Loucy (cell line): Measurements from ENCODE around the gene UBE2G1.

Experiments used
- H2AFZ ChIP-seq: fragments of 200-600 bp; sonication (generic); 2 replicates; pipeline ENCODE4 v1.6.0; 2016; ENCODE audit warnings: antibody characterized with exemption, mild to moderate bottlenecking, low read length, moderate library complexity
- H3F3A ChIP-seq: fragments of 200-600 bp; 2 replicates; pipeline ENCODE4 v1.6.0; 2016; ENCODE audit warnings: antibody characterized with exemption, low read depth, mild to moderate bottlenecking
- H3K27me3 ChIP-seq: fragments of 200-600 bp; sonication (generic); 2 replicates; pipeline ENCODE4 v1.6.1; 2014; ENCODE audit warnings: low read length, mild to moderate bottlenecking; ENCODE audit not compliant: insufficient read depth, poor library complexity, severe bottlenecking
- H3K36me3 ChIP-seq: fragments of 200-600 bp; sonication (generic); 2 replicates; pipeline ENCODE4 v1.6.1; 2016; ENCODE audit warnings: low read length; ENCODE audit not compliant: insufficient read depth
- H3K4me1 ChIP-seq: fragments of 200-600 bp; sonication (generic); 2 replicates; pipeline ENCODE4 v1.5.1; 2014; ENCODE audit warnings: low read length, mild to moderate bottlenecking; ENCODE audit not compliant: insufficient read depth, poor library complexity, severe bottlenecking
- H3K4me2 ChIP-seq: fragments of 200-600 bp; sonication (generic); 2 replicates; pipeline ENCODE4 v1.6.0; 2014; ENCODE audit warnings: antibody characterized with exemption, low read length, low read depth, mild to moderate bottlenecking; ENCODE audit not compliant: poor library complexity, severe bottlenecking
- H3K4me3 ChIP-seq: fragments of 200-600 bp; sonication (generic); 2 replicates; pipeline ENCODE4 v1.5.1; 2014; ENCODE audit warnings: low read length, mild to moderate bottlenecking, mixed read lengths; ENCODE audit not compliant: poor library complexity, severe bottlenecking
- H3K79me2 ChIP-seq: fragments of 200-600 bp; sonication (generic); 2 replicates; pipeline ENCODE4 v1.6.1; 2014; ENCODE audit warnings: low read length; ENCODE audit not compliant: insufficient read depth
- H3K9ac ChIP-seq: fragments of 200-600 bp; sonication (generic); 2 replicates; pipeline ENCODE4 v1.6.0; 2014; ENCODE audit warnings: mild to moderate bottlenecking, low read depth, low read length, moderate library complexity; ENCODE audit not compliant: poor library complexity, severe bottlenecking
- H3K9me2 ChIP-seq: fragments of 200-600 bp; sonication (generic); replicated peaks from 2 replicates; pipeline ENCODE4 v1.6.1; 2016; ENCODE audit warnings: low read depth, low read length, mixed read lengths
- H3K9me3 ChIP-seq: fragments of 200-600 bp; sonication (generic); 2 replicates; pipeline ENCODE4 v1.6.1; 2014; ENCODE audit warnings: mild to moderate bottlenecking, antibody characterized with exemption, low read length, low read depth; ENCODE audit not compliant: insufficient read depth
- H4K20me1 ChIP-seq: fragments of 200-600 bp; sonication (generic); 2 replicates; pipeline ENCODE4 v1.6.0; 2014; ENCODE audit warnings: antibody characterized with exemption, low read length, mild to moderate bottlenecking; ENCODE audit not compliant: insufficient read depth, poor library complexity, severe bottlenecking
- EZH2phosphoT487 ChIP-seq: fragments of 200-600 bp; IDR thresholded peaks from 2 replicates; pipeline ENCODE4 v1.6.1; 2018; ENCODE audit warnings: antibody characterized with exemption, mild to moderate bottlenecking, moderate library complexity, borderline replicate concordance
- TF ChIP-seq, protein P1 (sequence below): fragments of 200-600 bp; sonication (generic); conservative IDR thresholded peaks from 2 replicates; pipeline ENCODE4 v1.5.1; 2014; ENCODE audit warnings: mild to moderate bottlenecking, antibody characterized with exemption, low read length

Gene UBE2G1

DNA sequence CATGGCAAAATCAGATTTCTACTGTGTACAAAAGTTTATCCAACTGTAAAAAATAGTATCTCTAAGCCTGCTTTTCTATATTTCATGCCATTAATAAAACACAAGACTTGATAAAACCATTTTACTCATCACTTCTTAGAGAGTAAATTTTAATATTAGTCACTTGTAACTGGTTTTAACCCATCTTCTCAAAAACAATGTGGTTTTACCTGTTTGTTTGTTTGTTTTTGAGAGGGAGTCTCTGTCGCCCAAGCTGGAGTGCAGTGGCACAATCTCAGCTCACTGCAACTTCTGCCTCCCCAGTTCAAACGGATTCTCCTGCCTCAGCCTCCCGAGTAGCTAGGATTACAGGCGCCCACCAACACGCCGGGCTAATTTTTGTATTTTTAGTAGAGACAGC lies 32.1 kb downstream of the UBE2G1 start:
- Histone ChIP-seq H3F3A (no peaks in the 10 kb centered on the region), H3K9me2 (no peaks in the 10 kb centered on the region), H3K27me3 (no peaks in the 10 kb centered on the region), H3K9me3 (no peaks in the 10 kb centered on the region), H3K36me3 (no peaks in the 10 kb centered on the region), H3K4me1 (peaks cover 9% of the 10 kb centered on the region), H3K4me3 (no peak overlapping the region), H4K20me1 (peaks cover 91% of the 10 kb centered on the region), H3K79me2 (peaks cover 98% of the 10 kb centered on the region), H3K4me2 (no peak overlapping the region), H2AFZ (no peak overlapping the region), H3K9ac (no peak overlapping the region)
- TF ChIP-seq, protein P1, sequence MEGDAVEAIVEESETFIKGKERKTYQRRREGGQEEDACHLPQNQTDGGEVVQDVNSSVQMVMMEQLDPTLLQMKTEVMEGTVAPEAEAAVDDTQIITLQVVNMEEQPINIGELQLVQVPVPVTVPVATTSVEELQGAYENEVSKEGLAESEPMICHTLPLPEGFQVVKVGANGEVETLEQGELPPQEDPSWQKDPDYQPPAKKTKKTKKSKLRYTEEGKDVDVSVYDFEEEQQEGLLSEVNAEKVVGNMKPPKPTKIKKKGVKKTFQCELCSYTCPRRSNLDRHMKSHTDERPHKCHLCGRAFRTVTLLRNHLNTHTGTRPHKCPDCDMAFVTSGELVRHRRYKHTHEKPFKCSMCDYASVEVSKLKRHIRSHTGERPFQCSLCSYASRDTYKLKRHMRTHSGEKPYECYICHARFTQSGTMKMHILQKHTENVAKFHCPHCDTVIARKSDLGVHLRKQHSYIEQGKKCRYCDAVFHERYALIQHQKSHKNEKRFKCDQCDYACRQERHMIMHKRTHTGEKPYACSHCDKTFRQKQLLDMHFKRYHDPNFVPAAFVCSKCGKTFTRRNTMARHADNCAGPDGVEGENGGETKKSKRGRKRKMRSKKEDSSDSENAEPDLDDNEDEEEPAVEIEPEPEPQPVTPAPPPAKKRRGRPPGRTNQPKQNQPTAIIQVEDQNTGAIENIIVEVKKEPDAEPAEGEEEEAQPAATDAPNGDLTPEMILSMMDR: no peak
- no peak for TF ChIP-seq EZH2phosphoT487

DNA sequence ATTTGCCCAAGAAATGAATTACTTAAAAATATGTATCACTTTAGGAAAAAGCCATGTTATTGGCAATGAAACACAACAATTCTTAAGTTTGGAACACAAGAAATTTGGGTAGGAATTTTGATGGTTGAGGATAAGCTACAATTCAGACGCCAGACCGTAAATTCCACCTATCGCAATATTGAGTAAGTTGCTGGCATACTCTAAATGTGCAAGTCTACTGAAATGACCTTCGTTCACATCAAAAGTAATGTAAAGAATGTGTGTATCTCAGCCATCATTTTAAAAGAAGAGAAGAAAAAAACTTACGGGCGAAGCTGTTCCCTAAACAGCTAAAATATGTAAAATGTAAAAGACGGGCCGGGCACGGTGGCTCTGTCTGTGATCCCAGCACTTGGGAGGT lies 33.4 kb downstream of the UBE2G1 start:
- Histone ChIP-seq H3K27me3 (no peaks in the 10 kb centered on the region), H3K4me3 (no peak overlapping the region), H3K79me2 (peaks cover 95% of the 10 kb centered on the region), H3K4me1 (peaks cover 9% of the 10 kb centered on the region), H3K9me3 (no peaks in the 10 kb centered on the region), H3K36me3 (no peaks in the 10 kb centered on the region), H3K9ac (no peak overlapping the region), H2AFZ (no peak overlapping the region), H3K9me2 (no peaks in the 10 kb centered on the region), H3K4me2 (no peak overlapping the region), H3F3A (no peaks in the 10 kb centered on the region), H4K20me1 (peaks cover 86% of the 10 kb centered on the region)
- TF ChIP-seq, protein P1: no peak
- TF ChIP-seq EZH2phosphoT487: no peak

DNA sequence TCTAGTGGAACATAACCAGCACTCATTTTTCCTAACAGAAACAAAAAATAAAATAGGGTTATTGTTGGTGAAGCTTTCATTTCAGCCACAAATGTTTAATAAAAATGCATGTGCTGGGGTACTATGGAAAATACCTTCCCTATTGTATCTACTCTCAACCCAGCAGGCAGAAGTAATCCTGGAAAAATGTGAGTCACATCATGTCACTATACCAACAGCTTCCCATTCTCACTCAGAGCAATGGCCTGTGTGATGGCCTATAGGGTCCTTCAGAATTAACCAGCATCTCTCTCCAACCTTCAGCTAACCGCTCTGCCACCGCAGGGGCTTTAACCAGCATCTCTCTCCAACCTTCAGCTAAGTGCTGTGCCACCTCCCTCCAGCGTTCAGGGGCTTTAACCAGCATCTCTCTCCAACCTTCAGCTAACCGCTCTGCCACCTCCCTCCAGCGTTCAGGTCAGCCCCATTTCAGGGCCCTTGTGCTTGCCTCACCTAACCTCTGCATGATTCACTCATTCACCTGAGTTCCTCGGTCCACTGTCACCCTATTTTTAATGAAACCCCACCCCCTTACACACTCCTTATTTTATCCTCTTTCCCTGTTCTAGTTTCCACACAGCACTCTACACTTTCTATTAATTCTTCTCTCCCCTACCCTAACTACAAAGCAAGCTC lies 34.0 kb downstream of the UBE2G1 start:
- Histone ChIP-seq H3K4me2 (no peak overlapping the region), H3K36me3 (peaks cover 6% of the 10 kb centered on the region; the same call in 1 of the 2 replicates), H3K79me2 (peaks cover 95% of the 10 kb centered on the region), H3K4me3 (no peak overlapping the region), H3K9me3 (no peaks in the 10 kb centered on the region), H3K27me3 (no peaks in the 10 kb centered on the region), H3K9ac (no peak overlapping the region), H3K4me1 (peaks cover 9% of the 10 kb centered on the region), H4K20me1 (peaks cover 87% of the 10 kb centered on the region), H3K9me2 (no peaks in the 10 kb centered on the region), H2AFZ (no peak overlapping the region), H3F3A (no peaks in the 10 kb centered on the region)
- TF ChIP-seq, protein P1: no peak
- TF ChIP-seq EZH2phosphoT487: no peak
